ENCODE results near the gene ETS2. TPM values are rescaled to one million over a fixed set of nuclear protein-coding genes. Genes with fewer than 3 reads are reported as not detected.

ETS2 gene
- total and polyA plus RNA-seq, 2 of the 4 experiments (the other 2 are of a cell fraction) = 21.3 to 21.7 TPM

DNA sequence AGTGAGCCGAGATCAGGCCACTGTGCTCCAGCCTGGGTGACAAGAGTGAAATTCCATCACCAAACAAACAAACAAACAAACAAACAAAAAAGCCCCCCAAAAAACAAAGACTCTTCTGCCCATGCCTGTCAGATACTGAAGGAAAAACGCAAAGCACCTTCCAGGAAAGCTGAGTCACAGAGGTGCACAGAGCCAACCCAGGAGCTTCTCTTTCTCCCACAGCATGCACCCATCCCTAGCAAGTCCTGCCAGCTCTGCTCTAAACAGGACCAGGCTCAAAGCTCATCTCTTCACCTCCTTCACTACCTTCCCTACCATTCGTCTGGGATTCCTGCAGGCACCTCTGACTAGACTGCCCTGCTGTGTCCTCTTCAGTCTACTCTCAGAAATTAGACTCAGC, 46.5 kb downstream of the ETS2 start:
- POLR2A ChIA-PET (ENCODE audit: unreplicated experiment) = no interaction called here

More for the DNA sequence above, 46.5 kb downstream of the ETS2 start:
- Histone ChIP-seq H4K8ac (ENCODE audit: low read depth in 2 of 2, low read length in 2 of 2) (no peak overlapping the region), H3K56ac (ENCODE audit: extremely low read depth, insufficient read depth, low read length) (no peak overlapping the region), H3K23ac (ENCODE audit: low read depth, low read length) (no peak overlapping the region), H2AFZ (replicated peaks; ENCODE audit: low read length, poor library complexity) (no peak overlapping the region), H3K9me1 (ENCODE audit: insufficient read depth, low read length) (peaks cover 9% of the 10 kb centered on the region), H3K27me3 (ENCODE audit: control insufficient read depth, insufficient read depth, low read length) (no peaks in the 10 kb centered on the region), H3K4me1 (ENCODE audit: control insufficient read depth, insufficient read depth, low read length) (peaks cover 2% of the 10 kb centered on the region; the same call in 1 of the 2 replicates), H4K20me1 (ENCODE audit: insufficient read depth, low read length) (no peaks in the 10 kb centered on the region), H3K18ac (ENCODE audit: low read depth, low read length) (no peak overlapping the region), H2AK9ac (replicated peaks; ENCODE audit: low read depth, low read length, poor library complexity) (no peak overlapping the region), H3K4me2 (ENCODE audit: low read depth, low read length) (no peak overlapping the region), H3K79me1 (ENCODE audit: low read depth in 1 of 2, low read length in 2 of 2) (no peaks in the 10 kb centered on the region), H3K4ac (ENCODE audit: low read depth, low read length) (no peak overlapping the region), H3K36me3 (ENCODE audit: control insufficient read depth, insufficient read depth, low read length) (no peaks in the 10 kb centered on the region), H3K14ac (replicated peaks; ENCODE audit: low read depth, low read length) (no peak overlapping the region), H2BK120ac (ENCODE audit: low read depth, low read length) (no peak overlapping the region), H3K27ac (ENCODE audit: insufficient read depth, low read length) (no peak overlapping the region), H4K91ac (ENCODE audit: insufficient read depth, low read depth, low read length) (no peak overlapping the region), H2BK20ac (ENCODE audit: low read depth, low read length) (no peak overlapping the region), H2BK5ac (ENCODE audit: low read depth, low read length, poor library complexity, severe bottlenecking) (no peak overlapping the region), H3K9ac (ENCODE audit: low read depth, low read length) (no peak overlapping the region), H2AK5ac (ENCODE audit: low read depth, low read length) (no peak overlapping the region), H3K9me3 (ENCODE audit: control insufficient read depth, insufficient read depth, low read length) (peaks cover 6% of the 10 kb centered on the region), H4K5ac (ENCODE audit: low read depth, low read length) (no peak overlapping the region), H2BK15ac (ENCODE audit: low read depth, low read length) (no peak overlapping the region), H3K4me3 (ENCODE audit: insufficient read depth, low read depth, low read length) (no peak overlapping the region)
- dilution Hi-C loops (cut with HindIII; ENCODE audit: low sequenced_read_pairs, unreplicated experiment) = no loop called here
- in situ Hi-C loops (cut with MboI; ENCODE audit: low sequenced_read_pairs) = no loop called here
- DNase-seq (no peak), ATAC-seq (ENCODE audit: low read depth) (no peak)
- intact Hi-C loops (cut with micrococcal nuclease) = no loop called here
- WGBS, 2 experiments (ENCODE audit: extremely low coverage in 2 of 2, insufficient read length in 1 of 2) = 95% methylated on average over 2 of the region's 3 CpGs; no CpG with 5 or more reads in 1 of the 2 experiments
- BruUV-seq (replicated peaks) = no TSS peak
- TF ChIP-seq, protein P1, sequence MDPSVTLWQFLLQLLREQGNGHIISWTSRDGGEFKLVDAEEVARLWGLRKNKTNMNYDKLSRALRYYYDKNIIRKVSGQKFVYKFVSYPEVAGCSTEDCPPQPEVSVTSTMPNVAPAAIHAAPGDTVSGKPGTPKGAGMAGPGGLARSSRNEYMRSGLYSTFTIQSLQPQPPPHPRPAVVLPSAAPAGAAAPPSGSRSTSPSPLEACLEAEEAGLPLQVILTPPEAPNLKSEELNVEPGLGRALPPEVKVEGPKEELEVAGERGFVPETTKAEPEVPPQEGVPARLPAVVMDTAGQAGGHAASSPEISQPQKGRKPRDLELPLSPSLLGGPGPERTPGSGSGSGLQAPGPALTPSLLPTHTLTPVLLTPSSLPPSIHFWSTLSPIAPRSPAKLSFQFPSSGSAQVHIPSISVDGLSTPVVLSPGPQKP (IDR thresholded peaks at IDR 0.05; ENCODE audit: borderline replicate concordance, low read depth, low read length) = no peak
- no peak for TF ChIP-seq RFX5 (IDR thresholded peaks at IDR 0.05; ENCODE audit: low read depth, low read length)
- TF ChIP-seq RAD21 (IDR thresholded peaks at IDR 0.05; ENCODE audit: low read length) = no peak
- TF ChIP-seq SMC3 (IDR thresholded peaks at IDR 0.05; ENCODE audit: low read depth, low read length) = no peak
- no peak for TF ChIP-seq BHLHE40 (IDR thresholded peaks at IDR 0.05; ENCODE audit: low read depth, low read length)
- TF ChIP-seq, protein P2, sequence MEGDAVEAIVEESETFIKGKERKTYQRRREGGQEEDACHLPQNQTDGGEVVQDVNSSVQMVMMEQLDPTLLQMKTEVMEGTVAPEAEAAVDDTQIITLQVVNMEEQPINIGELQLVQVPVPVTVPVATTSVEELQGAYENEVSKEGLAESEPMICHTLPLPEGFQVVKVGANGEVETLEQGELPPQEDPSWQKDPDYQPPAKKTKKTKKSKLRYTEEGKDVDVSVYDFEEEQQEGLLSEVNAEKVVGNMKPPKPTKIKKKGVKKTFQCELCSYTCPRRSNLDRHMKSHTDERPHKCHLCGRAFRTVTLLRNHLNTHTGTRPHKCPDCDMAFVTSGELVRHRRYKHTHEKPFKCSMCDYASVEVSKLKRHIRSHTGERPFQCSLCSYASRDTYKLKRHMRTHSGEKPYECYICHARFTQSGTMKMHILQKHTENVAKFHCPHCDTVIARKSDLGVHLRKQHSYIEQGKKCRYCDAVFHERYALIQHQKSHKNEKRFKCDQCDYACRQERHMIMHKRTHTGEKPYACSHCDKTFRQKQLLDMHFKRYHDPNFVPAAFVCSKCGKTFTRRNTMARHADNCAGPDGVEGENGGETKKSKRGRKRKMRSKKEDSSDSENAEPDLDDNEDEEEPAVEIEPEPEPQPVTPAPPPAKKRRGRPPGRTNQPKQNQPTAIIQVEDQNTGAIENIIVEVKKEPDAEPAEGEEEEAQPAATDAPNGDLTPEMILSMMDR (conservative IDR thresholded peaks at IDR 0.05; ENCODE audit: low read depth, low read length) = no peak
- TF ChIP-seq POLR2A (IDR thresholded peaks at IDR 0.05; ENCODE audit: low read depth, low read length) = no peak
- TF ChIP-seq RCOR1 (IDR thresholded peaks at IDR 0.05; ENCODE audit: insufficient replicate concordance, low read length) = no peak
- no peak for TF ChIP-seq CEBPB (IDR thresholded peaks at IDR 0.05; ENCODE audit: low read depth, low read length)
- no peak for TF ChIP-seq NFE2L2 (IDR thresholded peaks at IDR 0.05; ENCODE audit: low read depth, low read length)
- no peak for TF ChIP-seq FOS (IDR thresholded peaks at IDR 0.05; ENCODE audit: low read depth, low read length)
- TF ChIP-seq CHD1 (IDR thresholded peaks at IDR 0.05; ENCODE audit: low read depth, low read length) = no peak
- no peak for TF ChIP-seq MXI1 (IDR thresholded peaks at IDR 0.05; ENCODE audit: borderline replicate concordance, low read depth, low read length)
- no peak for TF ChIP-seq MAZ (IDR thresholded peaks at IDR 0.05; ENCODE audit: borderline replicate concordance, low read depth, low read length)
- TF ChIP-seq MAFK (IDR thresholded peaks at IDR 0.05; ENCODE audit: low read depth, low read length) = no peak
- TF ChIP-seq, protein P3, sequence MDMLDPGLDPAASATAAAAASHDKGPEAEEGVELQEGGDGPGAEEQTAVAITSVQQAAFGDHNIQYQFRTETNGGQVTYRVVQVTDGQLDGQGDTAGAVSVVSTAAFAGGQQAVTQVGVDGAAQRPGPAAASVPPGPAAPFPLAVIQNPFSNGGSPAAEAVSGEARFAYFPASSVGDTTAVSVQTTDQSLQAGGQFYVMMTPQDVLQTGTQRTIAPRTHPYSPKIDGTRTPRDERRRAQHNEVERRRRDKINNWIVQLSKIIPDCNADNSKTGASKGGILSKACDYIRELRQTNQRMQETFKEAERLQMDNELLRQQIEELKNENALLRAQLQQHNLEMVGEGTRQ (IDR thresholded peaks at IDR 0.05; ENCODE audit: low read depth, low read length) = no peak
- CTCF ChIA-PET = interaction anchor here (0.5 kb wide), 1 partner anchor 486 kb away, joined by 3 read pairs; no protein-coding TSS in a partner anchor

Measured in IMR-90 (cell line).